Gastroesophageal sphincter (tissue), 3 donors: ENCODE measurements around the gene MRPS14.

Experiments
- POLR2A ChIP-seq, 2 donors: fragments of 450-650 bp; IDR thresholded peaks; one replicate each; pipeline ENCODE4 v1.6.1; 2017; ENCODE audit warnings: antibody characterized with exemption in 2 of 2, mild to moderate bottlenecking in 2 of 2, moderate library complexity in 1 of 2
- TF ChIP-seq, protein P1 (sequence below), 4 experiments: fragments of 200-600 bp in 2 of 4; fragments of 450-650 bp in 2 of 4; sonication (generic) in 1 of 4; IDR thresholded peaks; one replicate each; pipeline ENCODE4 v1.5.1; 2017 to 2019; ENCODE audit warnings: antibody characterized with exemption in 4 of 4, mild to moderate bottlenecking in 2 of 4, moderate library complexity in 2 of 4

DNA sequence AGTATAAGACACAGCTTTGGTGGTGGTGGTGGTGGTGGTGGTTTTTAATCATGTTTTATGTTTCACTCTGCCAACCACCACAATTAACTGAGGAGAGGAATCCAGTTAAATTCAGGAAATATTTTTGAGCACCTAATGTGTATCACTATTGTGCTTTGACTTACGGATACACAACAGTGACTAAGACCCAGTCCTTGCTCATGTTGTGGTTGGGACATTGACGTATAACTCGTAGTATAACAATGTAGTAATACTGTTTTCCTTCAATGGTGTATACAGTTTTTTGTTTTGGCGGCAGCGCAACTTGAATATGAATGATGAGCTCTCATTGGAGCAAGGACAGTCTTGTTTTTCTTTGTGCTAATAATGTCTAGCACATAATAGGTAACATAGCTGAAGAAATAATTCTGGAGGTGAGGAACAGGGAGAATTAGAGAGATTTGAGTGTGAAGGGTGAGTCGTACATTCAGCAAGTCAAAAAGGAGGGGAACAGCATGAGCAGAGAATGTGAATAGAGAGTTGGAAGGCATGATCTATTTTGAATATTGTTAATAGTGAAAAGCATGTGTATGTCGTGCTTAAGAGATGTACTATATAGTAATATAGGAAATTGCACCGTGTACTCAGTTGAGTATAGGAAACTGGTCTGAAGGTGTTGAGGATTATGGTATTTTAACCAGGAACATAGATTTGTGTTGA, 18.0 kb downstream of the MRPS14 start:
- TF ChIP-seq, protein P1, sequence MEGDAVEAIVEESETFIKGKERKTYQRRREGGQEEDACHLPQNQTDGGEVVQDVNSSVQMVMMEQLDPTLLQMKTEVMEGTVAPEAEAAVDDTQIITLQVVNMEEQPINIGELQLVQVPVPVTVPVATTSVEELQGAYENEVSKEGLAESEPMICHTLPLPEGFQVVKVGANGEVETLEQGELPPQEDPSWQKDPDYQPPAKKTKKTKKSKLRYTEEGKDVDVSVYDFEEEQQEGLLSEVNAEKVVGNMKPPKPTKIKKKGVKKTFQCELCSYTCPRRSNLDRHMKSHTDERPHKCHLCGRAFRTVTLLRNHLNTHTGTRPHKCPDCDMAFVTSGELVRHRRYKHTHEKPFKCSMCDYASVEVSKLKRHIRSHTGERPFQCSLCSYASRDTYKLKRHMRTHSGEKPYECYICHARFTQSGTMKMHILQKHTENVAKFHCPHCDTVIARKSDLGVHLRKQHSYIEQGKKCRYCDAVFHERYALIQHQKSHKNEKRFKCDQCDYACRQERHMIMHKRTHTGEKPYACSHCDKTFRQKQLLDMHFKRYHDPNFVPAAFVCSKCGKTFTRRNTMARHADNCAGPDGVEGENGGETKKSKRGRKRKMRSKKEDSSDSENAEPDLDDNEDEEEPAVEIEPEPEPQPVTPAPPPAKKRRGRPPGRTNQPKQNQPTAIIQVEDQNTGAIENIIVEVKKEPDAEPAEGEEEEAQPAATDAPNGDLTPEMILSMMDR (IDR thresholded peaks at IDR 0.05), result no peak
- TF ChIP-seq POLR2A (IDR thresholded peaks at IDR 0.05), result no peak
